ENCODE results near the gene ACBD4.

DNA sequence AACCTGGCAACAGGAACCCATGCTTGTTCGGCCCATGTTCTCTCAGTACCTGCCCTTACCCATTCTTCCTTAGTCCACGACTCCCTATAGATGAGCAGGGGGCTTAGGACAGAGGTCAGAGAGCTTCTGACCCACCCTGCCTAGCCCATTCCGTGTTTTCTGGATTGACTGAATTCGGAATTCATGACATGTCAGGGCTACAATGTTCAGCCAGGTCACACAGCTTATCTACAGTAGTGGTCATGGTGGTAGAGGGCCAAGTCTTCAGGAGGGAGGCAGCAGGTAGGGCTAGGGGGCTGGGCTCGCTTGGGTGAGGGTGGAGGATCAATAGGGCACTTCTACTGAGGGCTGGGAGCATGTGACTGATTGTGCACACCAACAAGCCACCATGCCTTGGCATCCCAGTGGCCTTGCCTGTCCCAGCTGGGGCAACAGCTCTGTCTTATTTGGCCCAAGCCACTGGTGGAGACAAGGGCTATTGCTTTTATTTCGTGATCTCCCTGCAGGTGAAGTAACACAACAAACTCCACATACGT lies 29.3 kb downstream of the ACBD4 start:
- TF ChIP-seq, protein P1, sequence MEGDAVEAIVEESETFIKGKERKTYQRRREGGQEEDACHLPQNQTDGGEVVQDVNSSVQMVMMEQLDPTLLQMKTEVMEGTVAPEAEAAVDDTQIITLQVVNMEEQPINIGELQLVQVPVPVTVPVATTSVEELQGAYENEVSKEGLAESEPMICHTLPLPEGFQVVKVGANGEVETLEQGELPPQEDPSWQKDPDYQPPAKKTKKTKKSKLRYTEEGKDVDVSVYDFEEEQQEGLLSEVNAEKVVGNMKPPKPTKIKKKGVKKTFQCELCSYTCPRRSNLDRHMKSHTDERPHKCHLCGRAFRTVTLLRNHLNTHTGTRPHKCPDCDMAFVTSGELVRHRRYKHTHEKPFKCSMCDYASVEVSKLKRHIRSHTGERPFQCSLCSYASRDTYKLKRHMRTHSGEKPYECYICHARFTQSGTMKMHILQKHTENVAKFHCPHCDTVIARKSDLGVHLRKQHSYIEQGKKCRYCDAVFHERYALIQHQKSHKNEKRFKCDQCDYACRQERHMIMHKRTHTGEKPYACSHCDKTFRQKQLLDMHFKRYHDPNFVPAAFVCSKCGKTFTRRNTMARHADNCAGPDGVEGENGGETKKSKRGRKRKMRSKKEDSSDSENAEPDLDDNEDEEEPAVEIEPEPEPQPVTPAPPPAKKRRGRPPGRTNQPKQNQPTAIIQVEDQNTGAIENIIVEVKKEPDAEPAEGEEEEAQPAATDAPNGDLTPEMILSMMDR (IDR thresholded peaks at IDR 0.05) = no peak
- TF ChIP-seq POLR2A (IDR thresholded peaks at IDR 0.05) = no peak
